ENCODE measurements around the gene CREB5.
A peak's percentile ranks its signal among the peaks of the same experiment; 100 is the strongest.

Gene CREB5

GRCh38 chr7:28732071-28732869, 320.0 kb downstream of the CREB5 start:
- in situ Hi-C loops (cut with MboI; ENCODE audit: low pct_unique_long_range_greater_than_20kb, low sequenced_read_pairs), result no loop called here
- DNase-seq, result no peak

GRCh38 chr7:28733035-28733434, 320.7 kb downstream of the CREB5 start:
- no peak for DNase-seq
- in situ Hi-C loops (cut with MboI; ENCODE audit: low pct_unique_long_range_greater_than_20kb, low sequenced_read_pairs), result no loop called here

GRCh38 chr7:28738412-28738811, 326.1 kb downstream of the CREB5 start:
- in situ Hi-C loops (cut with MboI; ENCODE audit: low pct_unique_long_range_greater_than_20kb, low sequenced_read_pairs), result no loop called here
- no peak for DNase-seq

- in situ Hi-C loops (cut with MboI; ENCODE audit: low pct_unique_long_range_greater_than_20kb, low sequenced_read_pairs), result no loop called here
- DNase-seq, result no peak
Observed at GRCh38 chr7:28739128-28739527, 326.8 kb downstream of the CREB5 start.

GRCh38 chr7:28739826-28740225, 327.5 kb downstream of the CREB5 start:
- no peak for DNase-seq
- in situ Hi-C loops (cut with MboI; ENCODE audit: low pct_unique_long_range_greater_than_20kb, low sequenced_read_pairs), result no loop called here

GRCh38 chr7:28744951-28745350, 332.6 kb downstream of the CREB5 start:
- DNase-seq, result no peak
- in situ Hi-C loops (cut with MboI; ENCODE audit: low pct_unique_long_range_greater_than_20kb, low sequenced_read_pairs), result no loop called here

- in situ Hi-C loops (cut with MboI; ENCODE audit: low pct_unique_long_range_greater_than_20kb, low sequenced_read_pairs), result no loop called here
- DNase-seq, result no peak
Observed at GRCh38 chr7:28745351-28745750, 333.0 kb downstream of the CREB5 start.

GRCh38 chr7:28747404-28747803, 335.1 kb downstream of the CREB5 start:
- no peak for DNase-seq
- in situ Hi-C loops (cut with MboI; ENCODE audit: low pct_unique_long_range_greater_than_20kb, low sequenced_read_pairs), result no loop called here

GRCh38 chr7:28747854-28748253, 335.5 kb downstream of the CREB5 start:
- no peak for DNase-seq
- in situ Hi-C loops (cut with MboI; ENCODE audit: low pct_unique_long_range_greater_than_20kb, low sequenced_read_pairs), result no loop called here

- DNase-seq, result no peak
- in situ Hi-C loops (cut with MboI; ENCODE audit: low pct_unique_long_range_greater_than_20kb, low sequenced_read_pairs), result no loop called here
Observed at GRCh38 chr7:28748346-28748745, 336.0 kb downstream of the CREB5 start.

GRCh38 chr7:28748933-28749584, 336.7 kb downstream of the CREB5 start:
- peak; percentile 27 for DNase-seq
- in situ Hi-C loops (cut with MboI; ENCODE audit: low pct_unique_long_range_greater_than_20kb, low sequenced_read_pairs), result no loop called here

- no peak for DNase-seq
- in situ Hi-C loops (cut with MboI; ENCODE audit: low pct_unique_long_range_greater_than_20kb, low sequenced_read_pairs), result no loop called here
Observed at GRCh38 chr7:28749638-28750037, 337.3 kb downstream of the CREB5 start.

- no peak for DNase-seq
- in situ Hi-C loops (cut with MboI; ENCODE audit: low pct_unique_long_range_greater_than_20kb, low sequenced_read_pairs), result no loop called here
Observed at GRCh38 chr7:28750981-28751380, 338.7 kb downstream of the CREB5 start.

GRCh38 chr7:28753613-28754012, 341.3 kb downstream of the CREB5 start:
- in situ Hi-C loops (cut with MboI; ENCODE audit: low pct_unique_long_range_greater_than_20kb, low sequenced_read_pairs), result no loop called here
- no peak for DNase-seq

GRCh38 chr7:28754027-28754426, 341.7 kb downstream of the CREB5 start:
- in situ Hi-C loops (cut with MboI; ENCODE audit: low pct_unique_long_range_greater_than_20kb, low sequenced_read_pairs), result no loop called here
- DNase-seq, result no peak

- no peak for DNase-seq
- in situ Hi-C loops (cut with MboI; ENCODE audit: low pct_unique_long_range_greater_than_20kb, low sequenced_read_pairs), result no loop called here
Observed at GRCh38 chr7:28754447-28754846, 342.1 kb downstream of the CREB5 start.

- no peak for DNase-seq
- in situ Hi-C loops (cut with MboI; ENCODE audit: low pct_unique_long_range_greater_than_20kb, low sequenced_read_pairs), result no loop called here
Observed at GRCh38 chr7:28755255-28755654, 342.9 kb downstream of the CREB5 start.

- in situ Hi-C loops (cut with MboI; ENCODE audit: low pct_unique_long_range_greater_than_20kb, low sequenced_read_pairs), result no loop called here
- no peak for DNase-seq
Observed at GRCh38 chr7:28758186-28758585, 345.9 kb downstream of the CREB5 start.

GRCh38 chr7:28759475-28759971, 347.2 kb downstream of the CREB5 start:
- in situ Hi-C loops (cut with MboI; ENCODE audit: low pct_unique_long_range_greater_than_20kb, low sequenced_read_pairs), result no loop called here
- DNase-seq, result no peak

GRCh38 chr7:28761505-28761904, 349.2 kb downstream of the CREB5 start:
- no peak for DNase-seq
- in situ Hi-C loops (cut with MboI; ENCODE audit: low pct_unique_long_range_greater_than_20kb, low sequenced_read_pairs), result no loop called here

GRCh38 chr7:28762651-28763050, 350.3 kb downstream of the CREB5 start:
- in situ Hi-C loops (cut with MboI; ENCODE audit: low pct_unique_long_range_greater_than_20kb, low sequenced_read_pairs), result no loop called here
- no peak for DNase-seq
